ENCODE results near the gene ZNF808. TPM values are rescaled to one million over a fixed set of nuclear protein-coding genes. Genes with fewer than 3 reads are reported as not detected.

ZNF808 gene
- total and polyA plus RNA-seq, 9 of the 15 experiments (the other 6 are each of a cell fraction or from before 2014, with no cell fraction given), result 3.1 to 20.1 (median 10.9) TPM

- ATAC-seq (no peak), FAIRE-seq (no peak), DNase-seq (ENCODE audit: extremely low read depth in 1 of 4, low spot score in 3 of 4) (no peak)
- Histone ChIP-seq H3K9ac (ENCODE audit: insufficient read depth in 1 of 2, low read depth in 2 of 2, low read length in 2 of 2) (no peak overlapping the region), H3K27me3 (ENCODE audit: control insufficient read depth in 2 of 2, insufficient read depth in 2 of 2, low read length in 2 of 2) (no peaks in the 10 kb centered on the region), H3K4me2 (ENCODE audit: insufficient read depth, low read length) (no peak overlapping the region), H3K27ac (ENCODE audit: extremely low read depth, low read depth, low read length) (no peak overlapping the region), H3K9me1 (ENCODE audit: control insufficient read depth, insufficient read depth, low read length) (no peaks in the 10 kb centered on the region), H3K36me3 (ENCODE audit: control insufficient read depth, insufficient read depth, low read length) (peaks cover 12% of the 10 kb centered on the region; the same call in 1 of the 3 replicates), H3K4me1 (replicated peaks in 1 of 2; ENCODE audit: control insufficient read depth in 2 of 2, insufficient read depth in 2 of 2, low read length in 2 of 2) (peaks cover 2 to 11% of the 10 kb centered on the region in 2 experiments; a peak in 3 of 5 replicates), H4K20me1 (replicated peaks; ENCODE audit: control insufficient read depth, insufficient read depth, low read length) (no peaks in the 10 kb centered on the region), H3K79me2 (ENCODE audit: control insufficient read depth, insufficient read depth, low read length) (peaks cover 18% of the 10 kb centered on the region), H2AFZ (ENCODE audit: low read depth, low read length) (no peak overlapping the region), H3K4me3 (no peak overlapping the region), H3K9me3 (replicated peaks; ENCODE audit: control insufficient read depth, insufficient read depth, low read depth, low read length) (peaks cover 12% of the 10 kb centered on the region)
- ChIA-PET CTCF (ENCODE audit: low intra/inter-chr PET ratio) (no interaction called here), POLR2A (no interaction called here)
- BruUV-seq (replicated peaks), result no TSS peak
- TF ChIP-seq, protein P1, sequence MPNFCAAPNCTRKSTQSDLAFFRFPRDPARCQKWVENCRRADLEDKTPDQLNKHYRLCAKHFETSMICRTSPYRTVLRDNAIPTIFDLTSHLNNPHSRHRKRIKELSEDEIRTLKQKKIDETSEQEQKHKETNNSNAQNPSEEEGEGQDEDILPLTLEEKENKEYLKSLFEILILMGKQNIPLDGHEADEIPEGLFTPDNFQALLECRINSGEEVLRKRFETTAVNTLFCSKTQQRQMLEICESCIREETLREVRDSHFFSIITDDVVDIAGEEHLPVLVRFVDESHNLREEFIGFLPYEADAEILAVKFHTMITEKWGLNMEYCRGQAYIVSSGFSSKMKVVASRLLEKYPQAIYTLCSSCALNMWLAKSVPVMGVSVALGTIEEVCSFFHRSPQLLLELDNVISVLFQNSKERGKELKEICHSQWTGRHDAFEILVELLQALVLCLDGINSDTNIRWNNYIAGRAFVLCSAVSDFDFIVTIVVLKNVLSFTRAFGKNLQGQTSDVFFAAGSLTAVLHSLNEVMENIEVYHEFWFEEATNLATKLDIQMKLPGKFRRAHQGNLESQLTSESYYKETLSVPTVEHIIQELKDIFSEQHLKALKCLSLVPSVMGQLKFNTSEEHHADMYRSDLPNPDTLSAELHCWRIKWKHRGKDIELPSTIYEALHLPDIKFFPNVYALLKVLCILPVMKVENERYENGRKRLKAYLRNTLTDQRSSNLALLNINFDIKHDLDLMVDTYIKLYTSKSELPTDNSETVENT (CRISPR knock-in tag; IDR thresholded peaks at IDR 0.05), result no peak
- no peak for TF ChIP-seq SMARCA5 (IDR thresholded peaks at IDR 0.05)
- TF ChIP-seq HLTF (IDR thresholded peaks at IDR 0.05), result no peak
- TF ChIP-seq POLR2AphosphoS2 (IDR thresholded peaks at IDR 0.05; ENCODE audit: low read length), result no peak
- no peak for TF ChIP-seq ZBTB40 (IDR thresholded peaks at IDR 0.05)
- TF ChIP-seq ZBTB40 (CRISPR knock-in tag; IDR thresholded peaks at IDR 0.05), result no peak
- no peak for TF ChIP-seq MCM3 (IDR thresholded peaks at IDR 0.05)
- no peak for TF ChIP-seq NR0B1 (IDR thresholded peaks at IDR 0.05; ENCODE audit: partially characterized antibody)
- 97% methylated on average over 11 of the region's 14 CpGs for WGBS (ENCODE audit: insufficient coverage, low coverage, missing lambda C conversion rate)
- in situ Hi-C loops (cut with MboI), result no loop called here
- intact Hi-C loops (cut with micrococcal nuclease), result no loop called here
These were observed 40.5 kb downstream of the ZNF808 start for GRCh38 chr19:52567921-52568320.
